Adrenal gland (tissue), 5 donors: Measurements from ENCODE around the gene NDUFAF3.

ENCODE experiments used
- CTCF ChIP-seq, 6 experiments: fragments of 450-650 bp in 4 of 6; fragments of 200-600 bp in 2 of 6; sonication (generic) in 1 of 6; IDR thresholded peaks; 1 replicate in 5 of 6; 2 replicates in 1 of 6; pipeline versions ENCODE4 v1.5.1 to v1.8.0; 2016 to 2021; ENCODE audit warnings: antibody characterized with exemption in 6 of 6, mild to moderate bottlenecking in 2 of 6, moderate library complexity in 1 of 6
- POLR2A ChIP-seq, 2 donors: fragments of 450-650 bp; IDR thresholded peaks; one replicate each; pipeline ENCODE4 v1.6.1; 2017; ENCODE audit warnings: antibody characterized with exemption in 2 of 2, mild to moderate bottlenecking in 2 of 2, moderate library complexity in 1 of 2
- donor health status: DM: no; HTN: no; CAD: no.

DNA sequence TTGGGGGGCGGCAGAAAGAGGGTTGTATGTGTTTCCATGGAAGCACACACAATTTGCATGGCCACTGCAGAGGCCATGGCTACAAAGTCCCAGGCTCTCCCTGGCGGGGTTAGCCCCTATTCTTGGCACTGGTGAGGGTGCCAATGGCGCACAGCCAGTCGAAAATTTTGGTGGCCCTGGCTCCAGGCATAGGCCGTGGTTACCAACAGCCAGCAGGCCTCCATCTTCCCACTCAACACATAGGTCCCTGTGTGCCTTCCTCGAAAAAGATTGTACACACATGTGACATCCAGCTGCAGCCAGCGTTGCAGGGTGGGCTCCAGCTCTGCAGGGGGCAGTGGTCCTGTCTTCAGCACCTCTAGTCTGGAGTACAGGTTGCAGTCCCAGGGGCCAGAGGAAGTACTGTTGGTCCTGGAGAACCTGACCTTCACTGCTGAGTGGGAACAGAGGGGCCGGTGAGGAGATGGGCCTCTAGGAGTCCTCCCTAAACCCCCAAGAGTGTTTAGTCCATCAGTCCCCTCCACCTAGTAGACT lies 24.8 kb upstream of the NDUFAF3 start:
- no peak for TF ChIP-seq CTCF (IDR thresholded peaks at IDR 0.05)
- no peak for TF ChIP-seq POLR2A (IDR thresholded peaks at IDR 0.05)
